Endothelial cell of umbilical vein (primary cell): ENCODE measurements around the gene ERBB4.

Source experiments
- EZH2 ChIP-seq: IDR thresholded peaks from 2 replicates; pipeline ENCODE4 v1.6.1; 2012; ENCODE audit warnings: borderline replicate concordance, low read depth, mild to moderate bottlenecking, moderate library complexity, low read length, inconsistent platforms; ENCODE audit not compliant: severe bottlenecking
- FOS ChIP-seq: IDR thresholded peaks from 2 replicates; pipeline ENCODE4 v1.6.1; 2011; ENCODE audit warnings: mild to moderate bottlenecking, low read length, moderate library complexity, borderline replicate concordance; ENCODE audit not compliant: insufficient read depth
- MYC ChIP-seq: IDR thresholded peaks from one replicate; pipeline ENCODE4 v1.6.1; 2011; ENCODE audit warnings: mild to moderate bottlenecking, low read depth, low read length
- POLR2A ChIP-seq: IDR thresholded peaks from 2 replicates; pipeline ENCODE4 v1.6.1; 2012; ENCODE audit warnings: low read depth, mild to moderate bottlenecking, control low read depth, low read length
- POLR2AphosphoS5 ChIP-seq: IDR thresholded peaks from 2 replicates; pipeline ENCODE4 v1.6.1; 2012; ENCODE audit warnings: low read depth, mild to moderate bottlenecking, control low read depth, low read length, moderate library complexity; ENCODE audit not compliant: insufficient read depth
- TF ChIP-seq, protein P1 (sequence below), 2 donors: IDR thresholded peaks; 1 replicate in 1 of 2; 2 replicates in 1 of 2; pipeline ENCODE4 v1.5.1; 2011; ENCODE audit warnings: low read length in 2 of 2, mild to moderate bottlenecking in 2 of 2, moderate library complexity in 2 of 2, control low read depth in 1 of 2, inconsistent platforms in 1 of 2, low read depth in 1 of 2; ENCODE audit not compliant: insufficient read depth in 1 of 2; ENCODE audit errors: extremely low read depth in 1 of 2

DNA sequence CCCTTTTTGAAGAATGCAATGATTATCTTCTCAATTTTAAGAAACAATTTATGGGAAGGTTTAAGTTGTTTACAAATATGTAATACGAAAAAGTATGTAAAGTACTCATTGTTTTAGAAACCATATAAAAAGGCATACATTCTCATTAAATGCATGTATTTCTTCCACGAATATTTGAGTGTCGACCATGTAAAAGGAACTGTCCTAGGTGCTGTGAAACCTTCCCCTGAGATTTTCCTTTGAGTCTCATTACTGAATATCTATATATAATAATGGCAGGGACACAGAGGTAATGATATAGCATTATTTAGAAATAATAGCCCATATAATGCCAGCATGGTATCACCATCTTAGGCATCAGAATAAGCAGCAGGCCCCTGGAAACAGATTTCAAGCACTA, 239.3 kb downstream of the ERBB4 start:
- TF ChIP-seq, protein P1, sequence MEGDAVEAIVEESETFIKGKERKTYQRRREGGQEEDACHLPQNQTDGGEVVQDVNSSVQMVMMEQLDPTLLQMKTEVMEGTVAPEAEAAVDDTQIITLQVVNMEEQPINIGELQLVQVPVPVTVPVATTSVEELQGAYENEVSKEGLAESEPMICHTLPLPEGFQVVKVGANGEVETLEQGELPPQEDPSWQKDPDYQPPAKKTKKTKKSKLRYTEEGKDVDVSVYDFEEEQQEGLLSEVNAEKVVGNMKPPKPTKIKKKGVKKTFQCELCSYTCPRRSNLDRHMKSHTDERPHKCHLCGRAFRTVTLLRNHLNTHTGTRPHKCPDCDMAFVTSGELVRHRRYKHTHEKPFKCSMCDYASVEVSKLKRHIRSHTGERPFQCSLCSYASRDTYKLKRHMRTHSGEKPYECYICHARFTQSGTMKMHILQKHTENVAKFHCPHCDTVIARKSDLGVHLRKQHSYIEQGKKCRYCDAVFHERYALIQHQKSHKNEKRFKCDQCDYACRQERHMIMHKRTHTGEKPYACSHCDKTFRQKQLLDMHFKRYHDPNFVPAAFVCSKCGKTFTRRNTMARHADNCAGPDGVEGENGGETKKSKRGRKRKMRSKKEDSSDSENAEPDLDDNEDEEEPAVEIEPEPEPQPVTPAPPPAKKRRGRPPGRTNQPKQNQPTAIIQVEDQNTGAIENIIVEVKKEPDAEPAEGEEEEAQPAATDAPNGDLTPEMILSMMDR (IDR thresholded peaks at IDR 0.05; ENCODE audit: extremely low read depth in 1 of 2, insufficient read depth in 1 of 2, low read depth in 1 of 2, low read length in 2 of 2): no peak
- TF ChIP-seq POLR2AphosphoS5: no peak
- no peak for TF ChIP-seq POLR2A
- TF ChIP-seq FOS: no peak
- no peak for TF ChIP-seq EZH2
- TF ChIP-seq MYC: no peak
